Measurements from ENCODE around the gene MRPL42. TPM values are rescaled to one million over a fixed set of nuclear protein-coding genes. Genes with fewer than 3 reads are reported as not detected.

MRPL42 gene
- total and polyA plus RNA-seq, 2 of the 4 experiments (the other 2 are of a cell fraction), result 64.2 to 90.7 TPM

- Histone ChIP-seq H3K27ac (ENCODE audit: insufficient read depth, low read length) (no peak overlapping the region), H2BK15ac (ENCODE audit: low read depth, low read length) (no peak overlapping the region), H3K4me2 (ENCODE audit: low read depth, low read length) (no peak overlapping the region), H3K4me1 (ENCODE audit: control insufficient read depth, insufficient read depth, low read length) (peaks cover 19% of the 10 kb centered on the region), H2BK20ac (ENCODE audit: low read depth, low read length) (no peak overlapping the region), H3K18ac (ENCODE audit: low read depth, low read length) (no peak overlapping the region), H3K9ac (ENCODE audit: low read depth, low read length) (no peak overlapping the region), H3K4ac (ENCODE audit: low read depth, low read length) (no peak overlapping the region), H3K4me3 (ENCODE audit: insufficient read depth, low read depth, low read length) (no peak overlapping the region), H2AK5ac (ENCODE audit: low read depth, low read length) (no peak overlapping the region), H4K5ac (ENCODE audit: low read depth, low read length) (no peak overlapping the region), H2AFZ (replicated peaks; ENCODE audit: low read length, poor library complexity) (no peak overlapping the region), H2BK5ac (ENCODE audit: low read depth, low read length, poor library complexity, severe bottlenecking) (no peak overlapping the region), H3K9me3 (ENCODE audit: control insufficient read depth, insufficient read depth, low read length) (no peaks in the 10 kb centered on the region), H3K36me3 (ENCODE audit: control insufficient read depth, insufficient read depth, low read length) (no peaks in the 10 kb centered on the region), H4K91ac (ENCODE audit: insufficient read depth, low read depth, low read length) (no peak overlapping the region), H4K20me1 (ENCODE audit: insufficient read depth, low read length) (peaks cover 77% of the 10 kb centered on the region), H3K9me1 (ENCODE audit: insufficient read depth, low read length) (peaks cover 11% of the 10 kb centered on the region), H3K56ac (ENCODE audit: extremely low read depth, insufficient read depth, low read length) (no peak overlapping the region), H4K8ac (ENCODE audit: low read depth in 2 of 2, low read length in 2 of 2) (no peak overlapping the region), H3K27me3 (ENCODE audit: control insufficient read depth, insufficient read depth, low read length) (no peaks in the 10 kb centered on the region), H3K79me1 (ENCODE audit: low read depth in 1 of 2, low read length in 2 of 2) (peaks cover 3 to 33% of the 10 kb centered on the region in 2 experiments; a peak in 3 of 4 replicates), H2AK9ac (replicated peaks; ENCODE audit: low read depth, low read length, poor library complexity) (no peak overlapping the region), H3K23ac (ENCODE audit: low read depth, low read length) (peak overlapping the region; percentile 42; the same call in 1 of the 2 replicates), H2BK120ac (ENCODE audit: low read depth, low read length) (no peak overlapping the region), H3K14ac (replicated peaks; ENCODE audit: low read depth, low read length) (no peak overlapping the region)
- in situ Hi-C loops (cut with MboI; ENCODE audit: low sequenced_read_pairs) (no loop called here), intact Hi-C loops (cut with micrococcal nuclease) (no loop called here), dilution Hi-C loops (cut with HindIII; ENCODE audit: low sequenced_read_pairs, unreplicated experiment) (no loop called here)
- no peak for TF ChIP-seq ELK1 (IDR thresholded peaks at IDR 0.05; ENCODE audit: borderline replicate concordance, low read depth, low read length)
- no peak for TF ChIP-seq MAZ (IDR thresholded peaks at IDR 0.05; ENCODE audit: borderline replicate concordance, low read depth, low read length)
- TF ChIP-seq CHD1 (IDR thresholded peaks at IDR 0.05; ENCODE audit: low read depth, low read length), result no peak
- no peak for TF ChIP-seq NFE2L2 (IDR thresholded peaks at IDR 0.05; ENCODE audit: low read depth, low read length)
- WGBS, 2 experiments (ENCODE audit: extremely low coverage in 2 of 2, insufficient read length in 1 of 2), result 100% methylated on average over 1 of the region's 3 CpGs; no CpG with 5 or more reads in 1 of the 2 experiments
- POLR2A ChIA-PET (ENCODE audit: unreplicated experiment), result no interaction called here
- DNase-seq (no peak), ATAC-seq (ENCODE audit: low read depth) (no peak)
- no TSS peak for BruUV-seq (replicated peaks)
- CTCF ChIA-PET, result no interaction called here
Measured at GRCh38 chr12:93438266-93439050, 28.9 kb upstream of the MRPL42 start.
